ENCODE results near the gene CD27.
"Not testable (repeated sequence)": the region's sequence is repeated elsewhere in the genome, so short reads cannot be mapped to it uniquely, and the experiment has no call there.

Gene CD27

DNA sequence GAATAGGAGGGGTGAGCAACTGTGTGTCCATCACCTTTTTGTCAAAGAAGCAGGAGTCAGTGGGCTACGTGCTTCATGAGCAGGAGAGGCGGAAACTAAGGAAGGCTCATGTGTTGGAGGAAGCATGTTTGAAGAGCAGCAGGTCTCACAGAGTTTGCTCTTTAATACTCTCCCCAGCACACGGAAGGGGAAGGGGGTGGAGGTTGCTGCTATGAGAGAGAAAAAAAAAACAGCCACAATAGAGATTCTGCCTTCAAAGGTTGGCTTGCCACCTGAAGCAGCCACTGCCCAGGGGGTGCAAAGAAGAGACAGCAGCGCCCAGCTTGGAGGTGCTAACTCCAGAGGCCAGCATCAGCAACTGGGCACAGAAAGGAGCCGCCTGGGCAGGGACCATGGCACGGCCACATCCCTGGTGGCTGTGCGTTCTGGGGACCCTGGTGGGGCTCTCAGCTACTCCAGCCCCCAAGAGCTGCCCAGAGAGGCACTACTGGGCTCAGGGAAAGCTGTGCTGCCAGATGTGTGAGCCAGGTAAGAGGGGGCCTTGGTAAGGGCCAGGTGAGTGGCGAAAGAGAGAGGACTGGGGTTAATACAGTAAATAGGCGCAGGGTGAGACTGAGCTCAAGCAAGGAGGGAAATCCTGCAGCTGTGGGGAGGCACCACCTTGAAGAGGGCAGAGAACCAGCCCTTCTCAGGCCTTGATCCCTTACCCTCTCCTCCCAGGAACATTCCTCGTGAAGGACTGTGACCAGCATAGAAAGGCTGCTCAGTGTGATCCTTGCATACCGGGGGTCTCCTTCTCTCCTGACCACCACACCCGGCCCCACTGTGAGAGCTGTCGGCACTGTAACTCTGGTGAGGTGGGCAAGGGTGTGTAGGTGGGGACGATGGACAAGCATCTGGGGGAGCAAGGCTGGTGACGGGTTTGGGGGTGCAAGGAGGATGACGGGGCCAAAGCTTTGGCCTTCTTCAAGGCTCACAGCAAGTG, at the start of gene CD27:
TSS of gene CD27 (plus strand) at position 252 of the 985 bp plus-strand sequence. CDS start at position 393, 141 bp downstream.
- no peak for DNase-seq

DNA sequence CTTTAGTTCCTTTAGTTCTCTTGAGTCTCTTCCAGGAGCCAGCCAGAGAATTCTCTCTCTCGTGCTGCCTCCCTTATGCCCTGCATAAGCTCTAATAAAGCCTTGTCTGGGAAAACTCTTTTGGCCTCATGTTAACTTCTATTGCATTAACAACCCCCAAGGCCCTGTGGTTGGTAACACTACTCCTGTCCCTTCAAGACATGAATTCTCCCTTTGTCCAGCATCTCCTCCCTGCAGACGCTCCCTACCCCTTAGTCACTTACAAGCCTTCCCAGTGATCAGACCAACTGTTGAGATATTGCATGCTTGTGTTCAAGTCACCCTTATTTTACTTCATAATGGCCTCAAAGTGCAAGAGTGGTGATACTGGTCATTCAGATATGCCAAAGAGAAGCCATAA, 48.7 kb upstream of the CD27 start:
- no peak for DNase-seq

DNA sequence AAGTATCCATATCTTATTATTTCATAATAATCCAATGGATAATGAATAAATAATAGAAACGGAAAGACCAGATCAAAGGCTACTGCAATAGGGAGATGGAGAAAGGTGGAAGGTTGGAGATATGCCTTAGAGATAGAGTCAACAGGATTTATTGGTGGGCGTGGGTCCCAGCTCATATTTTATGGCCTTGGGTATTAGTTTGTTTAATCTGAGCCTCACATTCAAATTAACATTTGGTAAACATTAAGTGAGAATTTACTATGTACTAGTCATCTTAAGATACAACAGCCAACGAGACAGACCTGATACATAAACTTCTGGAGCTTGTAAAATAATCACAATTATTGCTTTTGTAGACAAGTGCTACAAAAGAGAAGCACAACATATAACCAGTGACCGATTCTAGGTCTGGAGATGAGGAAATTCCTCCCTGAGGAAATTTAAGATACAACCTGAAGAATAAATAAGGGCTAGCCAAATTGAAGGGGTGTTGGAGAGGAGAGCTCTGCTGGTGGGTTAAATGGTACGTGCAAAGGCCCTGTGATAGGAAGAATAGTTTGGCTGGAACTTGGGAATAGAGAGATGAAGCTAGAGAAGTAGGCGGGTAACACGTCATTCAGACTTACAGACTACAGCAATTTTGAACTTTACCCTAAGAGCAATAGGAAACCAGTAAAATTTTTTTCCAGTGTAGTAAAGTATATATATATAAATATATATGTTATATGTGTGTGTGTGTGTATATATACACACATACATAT, 44.7 kb upstream of the CD27 start:
- DNase-seq = no peak

- no peak for DNase-seq
Observed at GRCh38 chr12:6404390-6404789, 40.4 kb upstream of the CD27 start.

GRCh38 chr12:6405963-6406362, 38.8 kb upstream of the CD27 start:
- no peak for DNase-seq

GRCh38 chr12:6407236-6407954, 37.4 kb upstream of the CD27 start:
- DNase-seq = no peak

- no peak for DNase-seq
Observed at GRCh38 chr12:6416596-6416995, 28.2 kb upstream of the CD27 start.

DNA sequence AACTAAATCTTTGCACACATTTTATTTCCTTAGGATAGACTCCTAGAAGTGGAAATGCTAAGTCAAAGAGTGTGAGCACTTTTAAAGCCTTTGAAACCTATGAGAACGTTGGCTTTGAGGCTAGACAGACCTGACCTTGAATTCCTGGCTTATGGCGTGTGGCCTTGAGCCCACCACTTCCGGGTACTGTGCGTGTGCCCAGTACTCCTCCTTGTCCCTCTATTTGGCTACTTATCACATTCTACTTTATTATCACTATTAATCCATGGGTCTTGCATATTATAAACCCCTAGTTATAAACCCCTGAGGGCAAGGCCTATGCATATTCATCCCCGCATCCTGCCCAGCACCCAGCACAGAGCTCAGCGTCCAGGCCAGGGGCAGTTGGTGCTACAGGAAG, 26.0 kb upstream of the CD27 start:
- DNase-seq = no peak

DNA sequence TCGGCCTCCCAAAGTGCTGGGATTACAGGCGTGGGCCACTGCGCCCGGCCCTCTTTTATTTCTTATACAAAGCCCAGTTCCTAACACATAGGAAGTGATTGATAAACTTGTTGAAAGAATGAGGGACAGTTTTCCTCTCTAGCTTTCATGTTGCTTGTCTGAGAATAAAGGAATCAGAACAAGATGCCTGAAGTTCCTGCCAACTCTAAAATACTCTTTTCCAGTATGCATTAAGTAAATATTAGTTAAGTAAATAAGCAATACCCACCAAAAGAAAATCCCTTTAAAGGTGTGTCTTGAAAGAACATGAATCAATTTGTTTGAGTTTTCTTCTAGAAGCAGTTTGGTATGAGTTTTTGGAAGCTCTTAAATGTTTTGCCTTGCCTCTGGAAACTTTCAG, 24.4 kb upstream of the CD27 start:
- no peak for DNase-seq

GRCh38 chr12:6423267-6424007, 21.3 kb upstream of the CD27 start:
- peak; percentile 58 to 72 for DNase-seq

- no peak for DNase-seq
Observed at GRCh38 chr12:6424008-6424347, 20.8 kb upstream of the CD27 start.

GRCh38 chr12:6424866-6425265, 19.9 kb upstream of the CD27 start:
- no peak for DNase-seq

DNA sequence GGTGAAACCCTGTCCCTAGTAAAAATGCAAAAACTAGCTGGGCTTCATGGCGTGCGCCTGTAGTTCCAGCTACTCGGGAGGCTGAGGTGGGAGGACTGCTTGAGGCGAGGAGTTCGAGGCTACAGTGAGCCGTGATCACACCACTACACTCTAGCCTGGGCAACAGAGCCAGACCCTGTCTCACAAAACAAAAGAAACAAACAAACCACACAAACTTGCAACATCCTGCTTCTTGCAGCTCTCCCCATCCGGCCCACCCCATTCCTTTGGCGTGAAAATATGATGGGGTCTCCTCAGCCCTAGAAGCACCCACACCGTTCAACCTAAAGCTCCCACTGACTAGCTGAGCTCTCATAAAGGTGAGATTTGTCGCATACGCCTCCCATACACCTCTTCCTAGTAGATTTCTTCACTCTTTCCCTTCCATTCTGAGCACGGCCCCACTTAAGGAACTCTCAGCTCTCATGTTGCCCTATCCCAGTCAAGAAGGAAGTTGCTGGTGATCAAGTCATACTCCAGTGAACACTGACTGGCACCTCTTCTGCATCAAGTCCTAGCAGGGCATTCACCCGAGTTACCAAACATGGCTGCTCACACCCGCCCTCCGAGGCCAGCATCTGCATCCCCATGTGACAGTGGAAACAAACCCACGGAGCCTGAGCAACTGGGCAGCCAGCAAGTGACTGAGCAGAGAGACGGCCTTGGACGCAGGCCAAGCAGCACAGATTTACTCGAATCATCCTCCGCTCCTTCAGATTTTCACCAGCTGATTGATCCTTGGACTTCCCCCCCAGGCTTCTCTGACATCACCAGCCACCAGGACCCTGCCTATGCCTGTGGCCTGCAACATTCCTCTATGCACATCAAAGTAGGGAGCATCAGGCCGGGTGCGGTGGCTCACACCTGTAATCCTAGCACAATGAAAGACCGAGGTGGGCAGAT, 18.9 kb upstream of the CD27 start:
- no peak for DNase-seq

- no peak for DNase-seq
Observed at GRCh38 chr12:6426882-6427671, 17.7 kb upstream of the CD27 start.

DNA sequence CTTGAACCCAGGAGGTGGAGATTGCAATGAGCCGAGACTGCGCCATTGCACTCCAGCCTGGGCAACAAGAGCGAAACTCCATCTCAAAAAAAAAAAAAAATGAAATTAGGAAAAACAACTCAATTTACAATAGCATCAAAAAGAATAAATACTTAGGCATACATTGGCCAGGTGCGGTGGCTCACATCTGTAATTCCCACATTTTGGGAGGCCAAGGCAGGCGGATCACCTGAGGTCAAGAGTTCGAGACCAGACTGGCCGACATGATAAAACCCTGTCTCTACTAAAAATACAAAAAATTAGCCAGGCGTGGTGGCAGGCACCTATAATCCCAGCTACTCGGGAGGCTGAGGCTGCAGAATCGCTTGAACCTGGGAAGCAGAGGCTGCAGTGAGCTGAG, 17.0 kb upstream of the CD27 start:
- not testable (repeated sequence) for DNase-seq

DNA sequence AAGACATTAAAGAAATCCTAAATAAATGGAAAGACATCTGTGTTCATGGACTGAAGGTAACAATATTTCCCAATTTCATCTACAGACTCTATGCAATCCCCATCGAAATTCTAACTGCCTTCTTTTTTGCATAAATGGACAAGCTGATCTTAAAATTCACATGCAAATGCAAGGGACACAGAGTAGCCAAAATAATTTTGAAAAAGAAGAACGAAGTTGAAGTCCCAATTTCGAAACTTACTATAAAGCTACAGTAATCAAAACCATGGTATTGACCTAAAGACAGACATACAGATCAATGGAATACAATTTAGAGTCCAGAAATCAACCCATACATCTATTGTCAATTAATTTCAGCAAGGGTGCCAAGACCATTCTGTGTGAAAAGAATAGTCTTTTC, 16.4 kb upstream of the CD27 start:
- no peak for DNase-seq

DNA sequence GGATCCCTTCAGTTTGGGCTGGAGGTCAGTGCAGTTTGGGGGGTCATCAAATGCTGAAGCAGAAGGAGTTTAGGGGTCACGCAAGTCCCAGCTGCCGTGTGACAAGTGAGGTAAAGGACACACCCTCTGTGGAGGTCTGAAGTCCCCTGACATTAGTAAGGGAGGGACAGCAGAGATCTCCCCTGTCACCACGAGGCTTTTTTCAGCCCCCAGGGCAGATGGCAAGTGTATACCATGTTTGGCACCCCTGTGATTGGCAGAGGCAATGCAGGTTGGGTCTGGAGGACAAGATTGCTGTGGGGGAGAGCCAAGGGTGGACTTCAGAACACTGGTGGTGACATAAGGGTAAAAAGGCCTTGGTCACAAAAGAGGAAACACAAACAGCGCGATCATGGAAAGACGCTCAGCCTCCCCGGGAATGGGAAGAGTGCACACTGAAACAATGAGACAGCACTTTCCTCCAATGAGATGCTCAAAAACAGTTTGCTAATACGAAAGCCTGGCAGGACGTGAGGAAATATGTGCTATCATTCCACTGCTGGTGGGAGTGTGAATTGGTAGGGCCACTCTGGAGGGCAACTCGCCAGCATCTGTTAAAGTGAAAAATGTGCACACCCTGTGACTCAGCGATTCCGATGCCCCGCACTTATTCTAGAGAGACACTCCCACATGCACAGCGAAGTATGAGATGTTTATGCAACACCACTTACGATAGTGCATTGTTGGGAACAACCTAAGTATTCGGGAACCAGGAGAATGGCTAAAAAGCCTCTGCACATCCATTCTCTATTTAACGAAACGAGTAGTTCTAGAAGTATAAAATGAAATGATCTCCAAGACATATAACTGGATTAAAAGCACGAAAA, 14.4 kb upstream of the CD27 start:
- DNase-seq = no peak

DNA sequence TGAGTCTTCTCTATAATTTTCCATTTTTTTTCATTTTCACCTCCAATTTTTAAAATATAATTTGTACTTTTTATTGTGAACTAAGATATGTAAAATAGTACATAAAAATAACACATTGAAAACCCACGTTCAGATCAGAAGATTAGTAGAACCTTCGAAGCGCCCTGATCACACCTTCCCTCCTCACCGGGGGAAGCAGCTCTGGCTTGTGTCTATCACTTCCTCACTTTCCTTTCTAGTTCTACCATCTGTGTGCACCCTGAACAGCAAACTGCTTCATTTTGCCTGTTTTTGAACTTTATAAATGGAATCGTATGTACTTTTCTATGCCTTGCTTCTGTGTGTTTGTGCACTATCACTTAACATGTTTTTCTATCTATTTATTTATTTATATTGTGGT, 11.8 kb upstream of the CD27 start:
- no peak for DNase-seq
